Measurements from ENCODE around the gene SSPN.

DNA sequence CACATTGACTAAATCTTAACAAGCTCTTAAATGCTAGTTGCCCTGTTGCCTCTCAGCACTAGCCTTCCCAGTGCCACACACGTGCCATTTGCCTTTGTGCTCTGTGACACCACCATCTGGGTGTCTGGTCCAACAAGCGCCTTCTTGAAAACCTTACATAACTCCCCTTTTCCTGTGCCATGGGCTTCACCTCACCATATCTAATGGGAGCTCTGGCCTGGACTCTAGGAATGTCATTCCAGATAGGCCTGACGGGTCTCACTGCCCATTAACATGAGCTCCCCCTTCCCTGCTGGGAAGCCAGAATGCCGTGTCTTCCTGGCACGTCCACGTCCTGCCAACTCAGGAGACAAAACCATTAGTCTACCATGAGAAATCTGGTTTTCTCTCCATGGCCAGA lies 24.4 kb downstream of the SSPN start:
- TF ChIP-seq, protein P1, sequence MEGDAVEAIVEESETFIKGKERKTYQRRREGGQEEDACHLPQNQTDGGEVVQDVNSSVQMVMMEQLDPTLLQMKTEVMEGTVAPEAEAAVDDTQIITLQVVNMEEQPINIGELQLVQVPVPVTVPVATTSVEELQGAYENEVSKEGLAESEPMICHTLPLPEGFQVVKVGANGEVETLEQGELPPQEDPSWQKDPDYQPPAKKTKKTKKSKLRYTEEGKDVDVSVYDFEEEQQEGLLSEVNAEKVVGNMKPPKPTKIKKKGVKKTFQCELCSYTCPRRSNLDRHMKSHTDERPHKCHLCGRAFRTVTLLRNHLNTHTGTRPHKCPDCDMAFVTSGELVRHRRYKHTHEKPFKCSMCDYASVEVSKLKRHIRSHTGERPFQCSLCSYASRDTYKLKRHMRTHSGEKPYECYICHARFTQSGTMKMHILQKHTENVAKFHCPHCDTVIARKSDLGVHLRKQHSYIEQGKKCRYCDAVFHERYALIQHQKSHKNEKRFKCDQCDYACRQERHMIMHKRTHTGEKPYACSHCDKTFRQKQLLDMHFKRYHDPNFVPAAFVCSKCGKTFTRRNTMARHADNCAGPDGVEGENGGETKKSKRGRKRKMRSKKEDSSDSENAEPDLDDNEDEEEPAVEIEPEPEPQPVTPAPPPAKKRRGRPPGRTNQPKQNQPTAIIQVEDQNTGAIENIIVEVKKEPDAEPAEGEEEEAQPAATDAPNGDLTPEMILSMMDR (IDR thresholded peaks at IDR 0.05; ENCODE audit: poor library complexity, severe bottlenecking), result no peak
- TF ChIP-seq POLR2AphosphoS5 (IDR thresholded peaks at IDR 0.05) (no peak), MXI1 (conservative IDR thresholded peaks at IDR 0.05; ENCODE audit: poor library complexity, severe bottlenecking) (no peak), TAF1 (IDR thresholded peaks at IDR 0.05; ENCODE audit: low read depth) (no peak), EP300 (conservative IDR thresholded peaks at IDR 0.05; ENCODE audit: poor library complexity, severe bottlenecking) (no peak), RAD21 (conservative IDR thresholded peaks at IDR 0.05) (no peak), EZH2 (IDR thresholded peaks at IDR 0.05; ENCODE audit: borderline replicate concordance, insufficient read depth, low read length, poor library complexity, severe bottlenecking) (no peak), SMC3 (conservative IDR thresholded peaks at IDR 0.05; ENCODE audit: poor library complexity) (no peak)
- TF ChIP-seq, protein P2, sequence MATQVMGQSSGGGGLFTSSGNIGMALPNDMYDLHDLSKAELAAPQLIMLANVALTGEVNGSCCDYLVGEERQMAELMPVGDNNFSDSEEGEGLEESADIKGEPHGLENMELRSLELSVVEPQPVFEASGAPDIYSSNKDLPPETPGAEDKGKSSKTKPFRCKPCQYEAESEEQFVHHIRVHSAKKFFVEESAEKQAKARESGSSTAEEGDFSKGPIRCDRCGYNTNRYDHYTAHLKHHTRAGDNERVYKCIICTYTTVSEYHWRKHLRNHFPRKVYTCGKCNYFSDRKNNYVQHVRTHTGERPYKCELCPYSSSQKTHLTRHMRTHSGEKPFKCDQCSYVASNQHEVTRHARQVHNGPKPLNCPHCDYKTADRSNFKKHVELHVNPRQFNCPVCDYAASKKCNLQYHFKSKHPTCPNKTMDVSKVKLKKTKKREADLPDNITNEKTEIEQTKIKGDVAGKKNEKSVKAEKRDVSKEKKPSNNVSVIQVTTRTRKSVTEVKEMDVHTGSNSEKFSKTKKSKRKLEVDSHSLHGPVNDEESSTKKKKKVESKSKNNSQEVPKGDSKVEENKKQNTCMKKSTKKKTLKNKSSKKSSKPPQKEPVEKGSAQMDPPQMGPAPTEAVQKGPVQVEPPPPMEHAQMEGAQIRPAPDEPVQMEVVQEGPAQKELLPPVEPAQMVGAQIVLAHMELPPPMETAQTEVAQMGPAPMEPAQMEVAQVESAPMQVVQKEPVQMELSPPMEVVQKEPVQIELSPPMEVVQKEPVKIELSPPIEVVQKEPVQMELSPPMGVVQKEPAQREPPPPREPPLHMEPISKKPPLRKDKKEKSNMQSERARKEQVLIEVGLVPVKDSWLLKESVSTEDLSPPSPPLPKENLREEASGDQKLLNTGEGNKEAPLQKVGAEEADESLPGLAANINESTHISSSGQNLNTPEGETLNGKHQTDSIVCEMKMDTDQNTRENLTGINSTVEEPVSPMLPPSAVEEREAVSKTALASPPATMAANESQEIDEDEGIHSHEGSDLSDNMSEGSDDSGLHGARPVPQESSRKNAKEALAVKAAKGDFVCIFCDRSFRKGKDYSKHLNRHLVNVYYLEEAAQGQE (IDR thresholded peaks at IDR 0.05; ENCODE audit: borderline replicate concordance), result no peak

All from neural cell (in vitro differentiated cells).